ENCODE data around the gene CD27.
"Not testable (repeated sequence)": the region's sequence is repeated elsewhere in the genome, so short reads cannot be mapped to it uniquely, and the experiment has no call there.

CD27 gene
- long read RNA-seq, donor 1, partial matches to known transcripts, result 7 of 7 reads
- long read RNA-seq, donor 1, other reads (novel, unspliced or antisense), result 0 of 7 reads
- long read RNA-seq, donor 2, result 0 reads
- long read RNA-seq, donor 3, partial matches to known transcripts, result 7 of 7 reads
- long read RNA-seq, donor 3, other reads (novel, unspliced or antisense), result 0 of 7 reads
- long read RNA-seq, donor 4, partial matches to known transcripts, result 24 of 24 reads
- long read RNA-seq, donor 4, other reads (novel, unspliced or antisense), result 0 of 24 reads
- long read RNA-seq, donor 5, partial matches to known transcripts, result 5 of 5 reads
- long read RNA-seq, donor 5, other reads (novel, unspliced or antisense), result 0 of 5 reads
- long read RNA-seq, donor 6, result 0 reads
- long read RNA-seq, donor 7, result 0 reads
- long read RNA-seq, donor 8, partial matches to known transcripts, result 6 of 6 reads
- long read RNA-seq, donor 8, other reads (novel, unspliced or antisense), result 0 of 6 reads

DNA sequence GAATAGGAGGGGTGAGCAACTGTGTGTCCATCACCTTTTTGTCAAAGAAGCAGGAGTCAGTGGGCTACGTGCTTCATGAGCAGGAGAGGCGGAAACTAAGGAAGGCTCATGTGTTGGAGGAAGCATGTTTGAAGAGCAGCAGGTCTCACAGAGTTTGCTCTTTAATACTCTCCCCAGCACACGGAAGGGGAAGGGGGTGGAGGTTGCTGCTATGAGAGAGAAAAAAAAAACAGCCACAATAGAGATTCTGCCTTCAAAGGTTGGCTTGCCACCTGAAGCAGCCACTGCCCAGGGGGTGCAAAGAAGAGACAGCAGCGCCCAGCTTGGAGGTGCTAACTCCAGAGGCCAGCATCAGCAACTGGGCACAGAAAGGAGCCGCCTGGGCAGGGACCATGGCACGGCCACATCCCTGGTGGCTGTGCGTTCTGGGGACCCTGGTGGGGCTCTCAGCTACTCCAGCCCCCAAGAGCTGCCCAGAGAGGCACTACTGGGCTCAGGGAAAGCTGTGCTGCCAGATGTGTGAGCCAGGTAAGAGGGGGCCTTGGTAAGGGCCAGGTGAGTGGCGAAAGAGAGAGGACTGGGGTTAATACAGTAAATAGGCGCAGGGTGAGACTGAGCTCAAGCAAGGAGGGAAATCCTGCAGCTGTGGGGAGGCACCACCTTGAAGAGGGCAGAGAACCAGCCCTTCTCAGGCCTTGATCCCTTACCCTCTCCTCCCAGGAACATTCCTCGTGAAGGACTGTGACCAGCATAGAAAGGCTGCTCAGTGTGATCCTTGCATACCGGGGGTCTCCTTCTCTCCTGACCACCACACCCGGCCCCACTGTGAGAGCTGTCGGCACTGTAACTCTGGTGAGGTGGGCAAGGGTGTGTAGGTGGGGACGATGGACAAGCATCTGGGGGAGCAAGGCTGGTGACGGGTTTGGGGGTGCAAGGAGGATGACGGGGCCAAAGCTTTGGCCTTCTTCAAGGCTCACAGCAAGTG, at the start of gene CD27:
Gene CD27, plus strand, starts transcription at position 252 of the 985 bp plus-strand sequence. Its CDS starts 141 bp downstream, at position 393.
- no peak for DNase-seq

DNA sequence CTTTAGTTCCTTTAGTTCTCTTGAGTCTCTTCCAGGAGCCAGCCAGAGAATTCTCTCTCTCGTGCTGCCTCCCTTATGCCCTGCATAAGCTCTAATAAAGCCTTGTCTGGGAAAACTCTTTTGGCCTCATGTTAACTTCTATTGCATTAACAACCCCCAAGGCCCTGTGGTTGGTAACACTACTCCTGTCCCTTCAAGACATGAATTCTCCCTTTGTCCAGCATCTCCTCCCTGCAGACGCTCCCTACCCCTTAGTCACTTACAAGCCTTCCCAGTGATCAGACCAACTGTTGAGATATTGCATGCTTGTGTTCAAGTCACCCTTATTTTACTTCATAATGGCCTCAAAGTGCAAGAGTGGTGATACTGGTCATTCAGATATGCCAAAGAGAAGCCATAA, 48.7 kb upstream of the CD27 start:
- DNase-seq, result no peak

DNA sequence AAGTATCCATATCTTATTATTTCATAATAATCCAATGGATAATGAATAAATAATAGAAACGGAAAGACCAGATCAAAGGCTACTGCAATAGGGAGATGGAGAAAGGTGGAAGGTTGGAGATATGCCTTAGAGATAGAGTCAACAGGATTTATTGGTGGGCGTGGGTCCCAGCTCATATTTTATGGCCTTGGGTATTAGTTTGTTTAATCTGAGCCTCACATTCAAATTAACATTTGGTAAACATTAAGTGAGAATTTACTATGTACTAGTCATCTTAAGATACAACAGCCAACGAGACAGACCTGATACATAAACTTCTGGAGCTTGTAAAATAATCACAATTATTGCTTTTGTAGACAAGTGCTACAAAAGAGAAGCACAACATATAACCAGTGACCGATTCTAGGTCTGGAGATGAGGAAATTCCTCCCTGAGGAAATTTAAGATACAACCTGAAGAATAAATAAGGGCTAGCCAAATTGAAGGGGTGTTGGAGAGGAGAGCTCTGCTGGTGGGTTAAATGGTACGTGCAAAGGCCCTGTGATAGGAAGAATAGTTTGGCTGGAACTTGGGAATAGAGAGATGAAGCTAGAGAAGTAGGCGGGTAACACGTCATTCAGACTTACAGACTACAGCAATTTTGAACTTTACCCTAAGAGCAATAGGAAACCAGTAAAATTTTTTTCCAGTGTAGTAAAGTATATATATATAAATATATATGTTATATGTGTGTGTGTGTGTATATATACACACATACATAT, 44.7 kb upstream of the CD27 start:
- DNase-seq, result no peak

DNA sequence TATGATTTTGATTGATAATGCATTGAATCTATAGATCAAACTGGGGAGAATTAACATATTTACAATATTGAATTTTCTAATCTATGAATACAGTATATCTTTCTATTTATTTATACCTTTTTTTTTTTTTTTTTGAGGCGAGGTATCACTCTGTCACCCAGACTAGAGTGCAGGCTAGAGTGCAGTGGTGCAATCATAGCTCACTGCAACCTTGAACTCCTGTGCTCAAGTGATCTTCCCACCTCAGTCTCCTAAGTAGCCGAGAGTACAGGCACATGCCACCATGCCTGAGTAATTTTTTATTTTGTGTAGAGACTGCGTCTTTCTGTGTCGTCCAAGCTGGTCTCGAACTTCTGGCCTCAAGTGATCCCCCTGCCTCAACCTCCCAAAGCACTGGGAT, 40.4 kb upstream of the CD27 start:
- DNase-seq, result no peak

DNA sequence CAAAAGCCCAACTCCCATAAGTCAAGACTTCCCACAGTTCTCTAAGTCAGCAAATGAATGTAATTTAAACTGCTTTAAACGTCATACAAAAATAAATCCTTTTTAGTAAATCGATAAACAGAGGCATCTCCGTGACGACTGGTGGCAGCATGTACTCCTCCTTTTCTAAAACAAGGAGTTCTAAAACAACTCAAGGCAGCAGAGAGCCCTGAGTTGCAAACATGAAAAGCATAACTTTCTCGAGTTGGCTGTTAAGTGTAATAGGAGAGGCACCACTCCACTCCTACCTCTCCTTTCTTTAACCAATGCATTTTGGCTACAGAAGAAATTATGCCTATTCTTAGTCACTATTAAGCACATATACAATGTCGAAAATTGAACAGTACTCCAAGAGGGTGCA, 38.8 kb upstream of the CD27 start:
- DNase-seq, result no peak

DNA sequence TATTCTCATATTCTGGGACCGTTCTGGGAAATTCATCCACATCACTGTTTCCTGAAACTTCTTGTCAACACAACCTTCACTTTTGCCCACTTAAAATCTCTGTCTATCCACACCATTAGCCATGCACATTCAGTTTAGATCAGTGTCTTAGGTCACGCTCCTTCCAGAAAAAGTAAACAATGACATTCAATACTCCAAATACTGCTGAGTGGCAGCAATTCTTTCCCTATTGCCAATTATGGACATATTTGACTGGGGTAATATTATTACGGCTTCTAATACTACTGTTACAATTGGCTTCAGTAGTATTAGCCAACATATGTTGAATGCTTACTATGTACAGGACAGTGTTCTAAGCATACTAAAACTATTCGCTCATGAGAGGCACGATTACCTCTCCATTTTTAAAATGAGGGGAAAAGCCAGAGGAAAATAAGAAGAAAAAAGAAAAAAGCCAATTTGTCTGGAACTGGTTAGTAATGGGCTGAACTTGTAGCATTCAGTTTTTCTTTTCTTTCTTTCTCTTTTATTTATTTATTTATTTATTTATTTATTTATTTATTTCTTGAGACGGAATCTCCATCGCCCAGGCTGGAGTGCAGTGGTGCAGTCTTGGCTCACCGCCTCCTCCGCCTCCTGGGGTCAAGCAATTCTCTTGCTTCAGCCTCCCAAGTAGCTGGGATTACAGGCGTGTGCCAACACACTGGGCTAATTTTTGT, 37.4 kb upstream of the CD27 start:
- DNase-seq, result no peak

DNA sequence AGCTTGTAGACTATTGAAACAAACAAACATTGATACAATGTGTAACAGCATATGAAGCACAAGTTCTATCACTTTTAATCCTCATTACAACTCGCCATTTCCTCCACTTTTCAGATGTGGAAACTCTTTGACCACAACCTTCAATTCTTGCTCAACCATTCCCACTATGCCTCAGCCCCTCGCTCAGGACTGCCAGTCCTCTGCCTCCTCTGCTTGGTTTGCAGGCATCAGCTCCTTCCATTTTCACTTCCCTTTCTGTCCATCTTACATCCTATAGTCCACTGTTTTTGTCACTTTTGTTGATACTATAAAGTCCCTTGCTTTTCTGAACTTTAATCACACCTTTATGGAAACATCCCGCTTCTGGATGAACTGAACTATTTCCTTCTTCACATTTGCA, 28.2 kb upstream of the CD27 start:
- DNase-seq, result no peak

DNA sequence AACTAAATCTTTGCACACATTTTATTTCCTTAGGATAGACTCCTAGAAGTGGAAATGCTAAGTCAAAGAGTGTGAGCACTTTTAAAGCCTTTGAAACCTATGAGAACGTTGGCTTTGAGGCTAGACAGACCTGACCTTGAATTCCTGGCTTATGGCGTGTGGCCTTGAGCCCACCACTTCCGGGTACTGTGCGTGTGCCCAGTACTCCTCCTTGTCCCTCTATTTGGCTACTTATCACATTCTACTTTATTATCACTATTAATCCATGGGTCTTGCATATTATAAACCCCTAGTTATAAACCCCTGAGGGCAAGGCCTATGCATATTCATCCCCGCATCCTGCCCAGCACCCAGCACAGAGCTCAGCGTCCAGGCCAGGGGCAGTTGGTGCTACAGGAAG, 26.0 kb upstream of the CD27 start:
- DNase-seq, result no peak

DNA sequence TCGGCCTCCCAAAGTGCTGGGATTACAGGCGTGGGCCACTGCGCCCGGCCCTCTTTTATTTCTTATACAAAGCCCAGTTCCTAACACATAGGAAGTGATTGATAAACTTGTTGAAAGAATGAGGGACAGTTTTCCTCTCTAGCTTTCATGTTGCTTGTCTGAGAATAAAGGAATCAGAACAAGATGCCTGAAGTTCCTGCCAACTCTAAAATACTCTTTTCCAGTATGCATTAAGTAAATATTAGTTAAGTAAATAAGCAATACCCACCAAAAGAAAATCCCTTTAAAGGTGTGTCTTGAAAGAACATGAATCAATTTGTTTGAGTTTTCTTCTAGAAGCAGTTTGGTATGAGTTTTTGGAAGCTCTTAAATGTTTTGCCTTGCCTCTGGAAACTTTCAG, 24.4 kb upstream of the CD27 start:
- no peak for DNase-seq

DNA sequence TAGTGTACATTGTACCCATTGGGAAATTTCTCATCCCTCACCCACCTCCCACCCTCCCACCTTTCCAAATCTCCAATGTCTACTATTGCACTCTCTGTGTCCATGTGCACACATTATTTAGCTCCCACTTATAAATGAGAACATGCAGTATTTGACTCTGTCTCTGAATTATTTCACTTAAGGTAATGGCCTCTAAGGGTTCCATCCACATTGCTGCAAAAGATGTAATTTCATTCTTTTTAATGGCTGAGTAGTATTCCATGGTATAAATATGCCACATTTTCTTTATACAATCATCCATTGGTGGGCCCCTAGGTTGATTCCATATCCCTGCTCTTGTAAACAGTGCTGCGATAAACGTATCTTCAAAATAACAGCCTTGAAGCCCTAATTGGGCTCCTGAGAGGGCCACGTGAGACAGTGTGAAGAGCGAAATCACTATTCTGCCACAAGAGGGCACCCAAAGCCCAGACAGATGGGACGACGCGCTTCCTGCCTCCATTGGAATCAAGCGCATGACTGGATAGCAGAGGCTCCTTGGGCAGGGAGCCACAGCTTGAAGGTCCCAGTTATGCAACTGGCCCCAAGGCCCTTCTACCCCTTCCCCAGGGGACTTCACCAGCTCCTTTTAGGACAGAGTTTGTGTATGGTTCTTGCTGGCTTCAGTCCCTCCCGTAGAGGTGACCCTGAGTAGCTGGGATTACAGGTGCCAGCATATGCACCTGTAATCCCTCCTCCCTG, 21.3 kb upstream of the CD27 start:
- peak; percentile 60 for DNase-seq

DNA sequence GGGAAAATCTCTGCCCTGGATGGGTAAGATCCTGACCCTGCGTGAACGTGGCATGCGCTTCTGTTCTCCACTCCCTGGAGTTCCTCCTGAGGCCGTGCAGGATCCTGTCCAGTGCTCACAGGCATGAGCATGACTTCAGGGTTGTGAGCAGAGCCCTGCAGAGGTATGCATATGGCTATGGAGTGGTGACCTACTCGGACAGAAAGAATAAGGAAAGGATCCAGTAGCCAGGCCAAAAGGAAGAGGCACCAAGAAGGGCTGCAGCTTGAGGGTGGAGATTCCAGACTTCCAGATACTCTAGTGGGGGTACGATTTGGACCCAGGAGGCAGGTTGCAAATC, 20.8 kb upstream of the CD27 start:
- DNase-seq, result no peak

DNA sequence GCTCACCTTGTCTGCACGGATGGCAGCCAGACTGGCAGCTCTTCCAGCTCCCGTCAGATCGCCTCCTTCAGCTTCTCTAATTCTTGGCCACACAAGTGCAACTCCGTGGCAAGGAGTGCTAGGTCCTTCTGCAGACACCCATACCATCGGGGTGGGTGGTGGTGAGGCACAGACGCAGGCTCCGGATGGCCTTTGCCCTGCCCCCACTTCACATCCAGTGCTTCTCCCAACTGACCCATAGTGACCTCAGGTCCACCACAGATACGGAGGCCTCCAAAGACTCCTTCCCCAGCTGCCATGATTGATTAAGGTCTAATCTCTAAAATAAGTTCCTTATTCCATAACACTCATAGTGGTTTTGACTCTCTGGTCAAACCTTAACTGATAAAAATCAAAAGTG, 19.9 kb upstream of the CD27 start:
- no peak for DNase-seq

DNA sequence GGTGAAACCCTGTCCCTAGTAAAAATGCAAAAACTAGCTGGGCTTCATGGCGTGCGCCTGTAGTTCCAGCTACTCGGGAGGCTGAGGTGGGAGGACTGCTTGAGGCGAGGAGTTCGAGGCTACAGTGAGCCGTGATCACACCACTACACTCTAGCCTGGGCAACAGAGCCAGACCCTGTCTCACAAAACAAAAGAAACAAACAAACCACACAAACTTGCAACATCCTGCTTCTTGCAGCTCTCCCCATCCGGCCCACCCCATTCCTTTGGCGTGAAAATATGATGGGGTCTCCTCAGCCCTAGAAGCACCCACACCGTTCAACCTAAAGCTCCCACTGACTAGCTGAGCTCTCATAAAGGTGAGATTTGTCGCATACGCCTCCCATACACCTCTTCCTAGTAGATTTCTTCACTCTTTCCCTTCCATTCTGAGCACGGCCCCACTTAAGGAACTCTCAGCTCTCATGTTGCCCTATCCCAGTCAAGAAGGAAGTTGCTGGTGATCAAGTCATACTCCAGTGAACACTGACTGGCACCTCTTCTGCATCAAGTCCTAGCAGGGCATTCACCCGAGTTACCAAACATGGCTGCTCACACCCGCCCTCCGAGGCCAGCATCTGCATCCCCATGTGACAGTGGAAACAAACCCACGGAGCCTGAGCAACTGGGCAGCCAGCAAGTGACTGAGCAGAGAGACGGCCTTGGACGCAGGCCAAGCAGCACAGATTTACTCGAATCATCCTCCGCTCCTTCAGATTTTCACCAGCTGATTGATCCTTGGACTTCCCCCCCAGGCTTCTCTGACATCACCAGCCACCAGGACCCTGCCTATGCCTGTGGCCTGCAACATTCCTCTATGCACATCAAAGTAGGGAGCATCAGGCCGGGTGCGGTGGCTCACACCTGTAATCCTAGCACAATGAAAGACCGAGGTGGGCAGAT, 18.9 kb upstream of the CD27 start:
- no peak for DNase-seq

DNA sequence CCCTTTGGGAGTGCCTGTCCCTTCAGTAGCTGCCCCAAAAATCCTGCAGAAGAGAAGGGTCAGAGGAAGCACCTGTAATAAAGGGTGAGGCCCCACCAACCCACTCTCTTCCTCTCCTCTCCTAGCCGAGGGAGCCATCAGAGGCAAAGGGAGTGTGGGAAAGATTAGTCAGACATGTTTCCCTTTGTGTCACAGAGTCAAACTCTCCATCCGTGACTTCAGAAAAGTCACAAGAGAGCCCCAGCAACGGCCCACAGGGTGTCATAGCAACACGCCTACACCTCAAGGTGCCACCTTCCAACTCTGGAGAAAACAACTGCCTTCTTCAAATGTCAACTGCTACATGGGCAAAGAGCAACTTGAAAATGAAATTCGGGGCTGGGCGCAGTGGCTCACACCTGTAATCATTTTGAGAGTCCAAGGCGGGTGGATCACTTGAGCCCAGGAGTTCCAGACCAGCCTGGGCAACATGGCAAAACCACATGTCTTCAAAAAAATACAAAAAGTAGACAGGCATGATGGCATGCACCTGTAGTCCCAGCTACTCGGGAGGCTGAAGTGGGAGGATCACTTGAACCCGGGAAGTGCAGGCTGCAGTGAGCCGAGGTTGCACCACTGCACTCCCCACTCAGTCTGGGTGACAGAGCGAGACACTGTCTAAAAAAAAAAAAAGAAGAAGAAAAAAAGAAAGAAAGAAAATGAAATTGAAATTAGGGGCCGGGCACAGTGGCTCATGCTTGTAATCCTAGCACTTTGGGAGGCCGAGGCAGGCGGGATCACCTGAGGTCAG, 17.7 kb upstream of the CD27 start:
- no peak for DNase-seq

DNA sequence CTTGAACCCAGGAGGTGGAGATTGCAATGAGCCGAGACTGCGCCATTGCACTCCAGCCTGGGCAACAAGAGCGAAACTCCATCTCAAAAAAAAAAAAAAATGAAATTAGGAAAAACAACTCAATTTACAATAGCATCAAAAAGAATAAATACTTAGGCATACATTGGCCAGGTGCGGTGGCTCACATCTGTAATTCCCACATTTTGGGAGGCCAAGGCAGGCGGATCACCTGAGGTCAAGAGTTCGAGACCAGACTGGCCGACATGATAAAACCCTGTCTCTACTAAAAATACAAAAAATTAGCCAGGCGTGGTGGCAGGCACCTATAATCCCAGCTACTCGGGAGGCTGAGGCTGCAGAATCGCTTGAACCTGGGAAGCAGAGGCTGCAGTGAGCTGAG, 17.0 kb upstream of the CD27 start:
- not testable (repeated sequence) for DNase-seq

DNA sequence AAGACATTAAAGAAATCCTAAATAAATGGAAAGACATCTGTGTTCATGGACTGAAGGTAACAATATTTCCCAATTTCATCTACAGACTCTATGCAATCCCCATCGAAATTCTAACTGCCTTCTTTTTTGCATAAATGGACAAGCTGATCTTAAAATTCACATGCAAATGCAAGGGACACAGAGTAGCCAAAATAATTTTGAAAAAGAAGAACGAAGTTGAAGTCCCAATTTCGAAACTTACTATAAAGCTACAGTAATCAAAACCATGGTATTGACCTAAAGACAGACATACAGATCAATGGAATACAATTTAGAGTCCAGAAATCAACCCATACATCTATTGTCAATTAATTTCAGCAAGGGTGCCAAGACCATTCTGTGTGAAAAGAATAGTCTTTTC, 16.4 kb upstream of the CD27 start:
- no peak for DNase-seq

DNA sequence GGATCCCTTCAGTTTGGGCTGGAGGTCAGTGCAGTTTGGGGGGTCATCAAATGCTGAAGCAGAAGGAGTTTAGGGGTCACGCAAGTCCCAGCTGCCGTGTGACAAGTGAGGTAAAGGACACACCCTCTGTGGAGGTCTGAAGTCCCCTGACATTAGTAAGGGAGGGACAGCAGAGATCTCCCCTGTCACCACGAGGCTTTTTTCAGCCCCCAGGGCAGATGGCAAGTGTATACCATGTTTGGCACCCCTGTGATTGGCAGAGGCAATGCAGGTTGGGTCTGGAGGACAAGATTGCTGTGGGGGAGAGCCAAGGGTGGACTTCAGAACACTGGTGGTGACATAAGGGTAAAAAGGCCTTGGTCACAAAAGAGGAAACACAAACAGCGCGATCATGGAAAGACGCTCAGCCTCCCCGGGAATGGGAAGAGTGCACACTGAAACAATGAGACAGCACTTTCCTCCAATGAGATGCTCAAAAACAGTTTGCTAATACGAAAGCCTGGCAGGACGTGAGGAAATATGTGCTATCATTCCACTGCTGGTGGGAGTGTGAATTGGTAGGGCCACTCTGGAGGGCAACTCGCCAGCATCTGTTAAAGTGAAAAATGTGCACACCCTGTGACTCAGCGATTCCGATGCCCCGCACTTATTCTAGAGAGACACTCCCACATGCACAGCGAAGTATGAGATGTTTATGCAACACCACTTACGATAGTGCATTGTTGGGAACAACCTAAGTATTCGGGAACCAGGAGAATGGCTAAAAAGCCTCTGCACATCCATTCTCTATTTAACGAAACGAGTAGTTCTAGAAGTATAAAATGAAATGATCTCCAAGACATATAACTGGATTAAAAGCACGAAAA, 14.4 kb upstream of the CD27 start:
- no peak for DNase-seq

DNA sequence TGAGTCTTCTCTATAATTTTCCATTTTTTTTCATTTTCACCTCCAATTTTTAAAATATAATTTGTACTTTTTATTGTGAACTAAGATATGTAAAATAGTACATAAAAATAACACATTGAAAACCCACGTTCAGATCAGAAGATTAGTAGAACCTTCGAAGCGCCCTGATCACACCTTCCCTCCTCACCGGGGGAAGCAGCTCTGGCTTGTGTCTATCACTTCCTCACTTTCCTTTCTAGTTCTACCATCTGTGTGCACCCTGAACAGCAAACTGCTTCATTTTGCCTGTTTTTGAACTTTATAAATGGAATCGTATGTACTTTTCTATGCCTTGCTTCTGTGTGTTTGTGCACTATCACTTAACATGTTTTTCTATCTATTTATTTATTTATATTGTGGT, 11.8 kb upstream of the CD27 start:
- DNase-seq, result no peak

All from right kidney (tissue), 9 donors.